Daoy (cell line): Measurements from ENCODE around the gene FGGY. TPM values are rescaled to one million over a fixed set of nuclear protein-coding genes. Genes with fewer than 3 reads are reported as not detected.
A peak's percentile ranks its signal among the peaks of the same experiment; 100 is the strongest.

ENCODE experiments used
- DNase-seq: peaks from one replicate; pipeline ENCODE4 v3.0.0-alpha.2; 2015; ENCODE audit warnings: low read depth
- total RNA-seq: library from RNA; depleted of rRNA; stranded (reverse); fragments of >200 nt; shearing (Covaris generic); gene quantifications from 2 replicates; pipeline ENCODE4 v1.2.3, GENCODE V29; 2014

The FGGY gene
- total RNA-seq, 1 experiment from 2014 or later, result 15.7 TPM

DNA sequence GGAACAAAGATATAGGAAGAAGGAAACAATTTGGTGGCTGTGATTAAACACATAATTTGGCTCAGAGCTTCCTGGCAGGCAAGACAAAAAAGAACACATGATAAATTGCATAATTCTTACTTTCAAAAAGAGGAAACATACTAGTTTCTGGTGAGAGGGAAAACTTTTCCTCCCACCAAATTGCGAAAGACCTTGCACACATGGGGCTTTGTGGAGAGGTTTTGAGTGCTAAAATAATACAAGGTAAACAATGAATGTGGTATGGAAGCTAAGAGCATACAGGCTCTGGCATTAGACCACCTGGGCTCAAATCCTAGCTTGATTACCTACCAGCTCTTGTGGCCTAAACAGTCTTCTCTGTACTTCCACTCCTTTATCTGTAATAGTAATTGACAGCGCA lies 377.7 kb downstream of the FGGY start:
- no peak for DNase-seq

DNA sequence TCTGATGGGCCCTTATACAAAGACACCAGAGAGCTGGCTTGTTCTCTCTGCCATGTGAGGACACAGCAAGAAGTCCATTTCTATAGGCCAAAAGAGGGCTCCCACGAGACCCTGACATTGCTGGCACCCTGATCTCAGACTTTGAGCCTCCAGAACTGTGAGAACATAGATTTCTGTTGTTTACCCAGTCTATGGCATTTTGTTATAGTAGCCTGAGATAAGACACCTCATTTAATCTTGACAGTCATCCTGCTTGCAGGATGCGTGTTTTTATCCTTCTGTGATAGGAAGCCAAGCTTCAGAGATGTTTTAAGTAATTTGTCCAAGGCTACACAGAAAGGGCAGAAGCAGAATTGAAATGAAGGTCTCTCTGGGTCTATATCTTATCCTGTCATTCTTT lies 379.0 kb downstream of the FGGY start:
- DNase-seq, result no peak

DNA sequence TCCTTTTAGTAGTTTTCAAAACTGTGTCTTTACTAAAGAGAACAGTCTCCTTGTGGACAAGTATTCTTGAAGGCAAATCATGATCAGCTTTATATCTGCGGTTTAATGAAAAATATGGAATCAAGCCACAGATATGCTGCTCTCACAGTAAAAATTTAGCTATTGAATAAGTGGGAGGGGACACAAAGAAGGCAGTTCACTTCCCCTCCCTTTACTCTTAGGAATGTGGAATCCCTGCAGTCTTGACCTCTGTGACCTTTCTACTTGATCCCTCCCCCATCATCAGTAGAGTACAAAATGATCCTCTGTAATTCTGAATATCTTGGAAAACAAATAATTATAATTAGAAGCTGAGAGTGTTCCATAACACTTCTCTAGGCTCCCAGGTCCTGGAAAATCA lies 381.1 kb downstream of the FGGY start:
- peak; percentile 39 for DNase-seq

DNA sequence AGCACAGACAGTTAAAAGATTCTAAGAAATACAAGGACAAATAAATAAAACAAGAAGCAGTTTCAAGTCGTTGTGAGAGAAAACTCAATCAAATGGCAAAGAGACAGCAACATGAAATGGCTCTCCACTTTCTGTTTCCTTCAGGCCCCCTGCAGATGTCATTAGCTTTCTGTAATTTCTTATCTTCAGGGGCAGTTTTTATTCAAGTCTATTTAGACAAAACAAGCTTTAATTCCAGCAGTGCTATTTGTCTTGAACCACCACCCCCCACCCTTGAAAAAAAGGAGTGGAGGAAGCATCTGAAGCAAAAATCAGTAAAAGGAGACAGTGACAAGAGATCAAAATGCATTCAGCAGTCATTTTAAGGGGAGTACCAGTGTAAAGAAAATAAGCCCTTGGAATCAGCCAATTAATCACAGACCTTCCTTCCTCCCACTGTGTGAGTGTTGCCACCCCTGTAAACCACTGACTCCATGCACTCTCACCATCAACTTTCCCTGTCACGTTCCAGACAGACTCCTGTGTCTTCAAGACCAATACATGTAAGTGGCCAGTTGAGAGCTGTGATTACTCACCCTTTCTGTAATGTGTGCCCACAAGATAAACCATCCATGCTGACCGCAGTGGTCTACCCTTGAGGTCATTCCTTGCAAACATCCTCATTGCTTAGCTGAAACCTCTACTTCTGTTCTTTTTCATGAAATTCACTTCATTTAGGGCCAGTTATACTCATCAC lies 381.8 kb downstream of the FGGY start:
- peak; percentile 99 for DNase-seq

DNA sequence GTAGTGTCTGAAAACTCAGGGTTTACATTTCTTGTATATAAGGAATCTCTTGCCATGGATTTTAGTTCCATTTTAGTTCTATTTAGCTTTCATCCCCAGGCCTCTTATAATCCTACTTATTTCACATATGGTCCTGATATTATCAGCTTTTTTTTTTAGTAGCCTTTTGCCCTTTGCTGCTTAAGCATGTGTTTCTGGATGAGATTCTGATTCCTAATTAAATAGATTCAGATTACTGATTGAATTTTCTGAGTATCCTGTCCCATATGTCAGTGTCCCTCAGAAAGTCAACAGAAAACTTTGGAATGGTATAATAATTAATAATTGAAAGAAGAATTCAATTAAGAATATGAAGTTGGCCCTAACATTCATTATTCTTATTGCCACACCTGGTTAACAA lies 383.1 kb downstream of the FGGY start:
- DNase-seq, result no peak

DNA sequence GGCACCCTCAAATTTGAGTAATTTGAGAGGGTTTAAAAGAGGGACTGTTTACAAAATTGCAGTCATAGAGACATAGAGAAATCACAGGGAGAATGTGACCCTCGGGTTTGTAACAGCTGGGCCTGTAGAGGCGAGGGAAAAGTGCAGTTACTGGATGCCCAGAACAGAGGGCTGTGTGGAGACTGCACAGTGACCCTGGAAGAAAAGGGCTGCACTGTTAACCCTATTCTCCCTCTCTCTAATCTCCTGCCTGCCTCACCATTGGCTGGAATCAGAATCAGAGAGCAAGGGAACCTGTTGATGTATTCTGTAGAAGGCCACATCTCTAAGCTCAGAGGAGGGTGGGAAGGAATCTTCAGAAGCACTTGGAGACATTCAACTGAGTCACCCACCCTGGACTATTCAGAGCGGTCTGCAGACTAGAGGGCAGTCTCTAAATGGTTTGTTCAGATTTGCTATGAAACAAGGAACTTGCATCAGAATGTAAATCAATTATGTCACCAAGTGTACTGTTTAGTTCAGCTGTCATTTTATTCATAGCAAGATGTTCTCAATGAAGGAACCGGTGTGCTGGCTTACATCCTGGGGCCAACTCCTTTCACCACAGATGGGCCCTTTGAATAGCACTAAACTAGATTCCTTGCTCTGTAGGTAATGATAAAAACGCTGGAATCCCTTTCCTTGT lies 385.6 kb downstream of the FGGY start:
- DNase-seq, result no peak

DNA sequence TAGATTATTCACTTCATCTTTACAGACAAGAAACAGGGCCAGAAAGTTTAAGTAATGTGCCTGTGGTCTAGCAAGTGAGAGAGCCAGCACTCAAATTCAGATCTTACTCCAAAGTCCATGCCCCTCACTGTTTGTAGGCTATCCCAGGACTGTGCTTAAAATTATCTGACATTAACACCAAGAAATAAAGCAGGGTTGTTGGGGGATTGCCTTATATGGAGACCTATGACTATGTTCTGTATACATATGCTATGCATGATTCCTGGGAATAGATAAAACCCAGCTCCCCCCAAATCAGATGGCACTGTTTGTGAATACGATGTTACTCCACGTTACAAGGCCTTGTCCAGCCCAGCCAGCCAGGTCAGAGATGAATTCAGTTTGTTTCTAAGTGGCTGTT lies 386.3 kb downstream of the FGGY start:
- DNase-seq, result no peak

DNA sequence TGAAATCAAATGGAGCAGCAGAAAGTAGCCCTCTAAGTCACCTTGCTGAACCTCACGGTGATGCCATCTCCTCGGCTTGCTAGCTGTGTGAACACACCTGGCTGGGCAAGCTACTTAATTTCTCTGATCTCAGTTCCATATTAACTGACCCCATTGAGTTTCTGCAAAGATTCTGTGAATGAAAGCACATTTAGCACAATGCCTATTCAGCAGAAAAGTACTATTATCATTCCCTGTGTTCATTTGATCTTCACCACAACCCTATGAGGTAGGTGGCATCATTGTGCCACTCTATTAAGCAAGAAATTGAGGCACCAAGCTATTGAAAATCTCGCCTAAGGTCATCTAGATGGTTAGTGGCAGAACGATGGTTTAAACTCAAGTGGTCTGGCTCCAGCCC lies 387.8 kb downstream of the FGGY start:
- no peak for DNase-seq

DNA sequence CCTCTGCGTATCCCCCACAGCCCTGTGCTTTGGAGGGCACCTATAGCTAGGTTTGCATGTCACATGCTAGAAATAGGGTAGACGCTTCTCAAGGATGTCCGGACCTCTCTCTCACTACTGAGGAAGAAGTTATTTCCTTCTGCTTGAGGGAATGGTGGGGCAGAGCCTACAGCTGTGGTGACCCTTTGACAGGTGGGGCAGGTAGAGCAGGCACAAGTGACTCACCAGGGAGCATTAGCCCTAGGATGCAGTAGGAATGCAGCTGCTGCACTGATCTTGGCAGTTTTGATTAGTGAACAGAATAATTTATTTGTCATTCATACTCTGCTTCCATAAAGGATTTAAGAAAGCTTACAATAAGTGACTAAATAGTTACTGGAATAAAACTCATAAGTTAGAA lies 388.2 kb downstream of the FGGY start:
- DNase-seq, result no peak

DNA sequence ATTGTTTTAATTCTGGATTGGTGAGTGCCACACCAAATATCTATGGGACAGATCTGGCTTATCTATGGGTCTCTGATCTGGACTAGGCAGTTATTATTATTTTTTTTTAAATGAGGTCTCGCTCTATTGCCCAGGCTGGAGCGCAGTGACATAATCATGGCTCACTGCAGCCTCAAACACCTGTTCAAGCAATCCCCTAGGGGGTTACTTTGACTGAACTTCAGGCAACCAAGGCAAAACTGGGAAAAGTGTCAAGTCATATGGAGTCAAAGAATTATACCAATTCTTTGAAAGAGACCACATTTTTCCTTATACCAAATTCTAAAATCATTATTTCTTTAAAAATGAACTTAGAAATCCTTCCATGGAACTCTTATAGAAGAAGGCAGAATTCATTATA lies 388.8 kb downstream of the FGGY start:
- no peak for DNase-seq

DNA sequence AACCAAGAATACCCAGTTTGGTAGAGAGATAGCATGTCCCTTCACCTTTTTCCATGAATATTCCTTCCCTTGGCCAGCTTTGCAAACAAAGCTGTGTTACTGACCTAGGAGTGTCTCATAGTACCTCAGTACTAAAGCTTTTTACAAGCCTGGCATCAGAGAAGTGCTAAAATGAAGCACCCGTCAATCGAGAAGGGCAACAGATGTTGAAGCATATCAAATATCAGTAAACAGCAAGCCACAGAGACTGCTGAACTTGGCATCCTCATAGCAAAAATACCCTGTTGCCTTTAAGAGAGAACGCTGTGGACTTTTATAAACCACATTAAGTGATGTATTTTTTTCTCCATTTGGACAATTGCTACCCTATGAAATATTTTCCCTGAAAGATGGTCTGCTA lies 389.3 kb downstream of the FGGY start:
- no peak for DNase-seq

DNA sequence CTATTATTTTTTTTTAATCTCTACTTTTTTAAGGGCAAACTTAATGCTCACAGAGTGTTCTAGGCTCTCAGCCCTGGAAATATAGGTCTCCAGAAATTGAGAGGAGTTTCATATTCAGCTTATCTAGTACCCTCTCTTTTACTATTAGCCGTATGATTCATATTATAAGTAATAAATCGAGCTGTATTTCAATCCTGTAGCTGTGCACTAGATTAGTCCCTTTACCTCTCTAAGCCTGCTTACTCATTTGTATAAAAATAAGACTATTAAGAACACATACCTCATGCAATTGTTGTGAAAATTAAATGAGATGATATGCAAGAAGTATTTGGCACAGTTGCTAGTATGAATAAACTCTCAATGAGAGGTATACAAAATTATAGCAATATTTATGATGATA lies 389.7 kb downstream of the FGGY start:
- no peak for DNase-seq

DNA sequence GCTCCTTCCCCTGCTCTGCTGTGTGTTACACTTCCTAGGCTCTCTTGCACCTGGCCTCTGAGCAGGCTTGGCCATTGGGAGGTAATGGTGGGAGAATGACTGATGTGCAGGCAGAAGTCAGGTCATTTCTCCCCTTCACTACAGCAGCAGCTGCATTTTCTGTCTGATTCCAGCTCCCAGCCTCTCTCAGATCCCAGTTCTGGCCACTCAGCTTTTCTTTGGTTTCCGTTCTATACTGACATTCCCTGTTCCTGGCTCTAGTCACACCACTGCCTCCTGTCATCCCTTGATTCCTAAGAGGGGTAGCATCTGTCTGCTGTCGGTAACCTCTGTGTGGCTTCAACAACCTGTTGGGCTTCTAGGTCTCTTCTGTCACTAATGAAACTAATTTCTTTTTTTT lies 390.2 kb downstream of the FGGY start:
- DNase-seq, result no peak

DNA sequence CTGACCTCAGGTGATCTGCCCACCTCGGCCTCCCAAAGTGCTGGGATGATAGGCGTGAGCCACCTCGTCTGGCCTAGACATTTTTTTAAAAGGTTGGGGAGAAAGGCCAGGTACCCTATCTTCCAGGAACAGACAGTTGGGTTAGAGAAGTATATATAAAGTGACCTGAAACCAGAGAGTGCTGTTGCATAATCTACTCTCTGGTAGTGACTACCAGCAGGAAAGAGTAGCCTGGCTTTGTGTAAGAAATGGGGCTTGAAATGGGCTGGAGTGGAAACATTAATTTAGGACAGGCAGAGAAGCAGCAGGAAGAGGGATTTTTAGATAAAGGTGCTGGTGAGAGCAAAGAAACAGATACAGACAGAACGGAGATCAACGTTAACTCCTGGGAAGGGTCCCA lies 392.1 kb downstream of the FGGY start:
- no peak for DNase-seq

DNA sequence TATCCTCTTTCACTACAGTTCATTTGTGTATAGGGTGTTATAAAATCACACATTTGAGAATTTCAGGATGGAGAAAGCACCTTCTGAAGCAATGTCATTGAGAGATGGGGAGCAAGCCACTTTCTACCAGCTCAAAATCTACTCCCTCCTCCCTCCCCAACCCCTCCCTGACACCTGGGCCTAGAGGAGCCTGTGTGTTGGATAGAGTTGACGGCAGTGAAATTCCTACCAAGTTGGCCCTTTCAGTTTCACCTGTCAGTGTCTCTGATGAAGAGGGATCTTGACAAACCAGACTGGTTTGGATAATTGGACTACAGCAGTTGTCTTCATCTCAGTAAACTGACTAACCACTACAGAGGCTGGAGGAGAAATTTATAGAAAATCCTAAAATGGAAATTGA lies 392.8 kb downstream of the FGGY start:
- no peak for DNase-seq

DNA sequence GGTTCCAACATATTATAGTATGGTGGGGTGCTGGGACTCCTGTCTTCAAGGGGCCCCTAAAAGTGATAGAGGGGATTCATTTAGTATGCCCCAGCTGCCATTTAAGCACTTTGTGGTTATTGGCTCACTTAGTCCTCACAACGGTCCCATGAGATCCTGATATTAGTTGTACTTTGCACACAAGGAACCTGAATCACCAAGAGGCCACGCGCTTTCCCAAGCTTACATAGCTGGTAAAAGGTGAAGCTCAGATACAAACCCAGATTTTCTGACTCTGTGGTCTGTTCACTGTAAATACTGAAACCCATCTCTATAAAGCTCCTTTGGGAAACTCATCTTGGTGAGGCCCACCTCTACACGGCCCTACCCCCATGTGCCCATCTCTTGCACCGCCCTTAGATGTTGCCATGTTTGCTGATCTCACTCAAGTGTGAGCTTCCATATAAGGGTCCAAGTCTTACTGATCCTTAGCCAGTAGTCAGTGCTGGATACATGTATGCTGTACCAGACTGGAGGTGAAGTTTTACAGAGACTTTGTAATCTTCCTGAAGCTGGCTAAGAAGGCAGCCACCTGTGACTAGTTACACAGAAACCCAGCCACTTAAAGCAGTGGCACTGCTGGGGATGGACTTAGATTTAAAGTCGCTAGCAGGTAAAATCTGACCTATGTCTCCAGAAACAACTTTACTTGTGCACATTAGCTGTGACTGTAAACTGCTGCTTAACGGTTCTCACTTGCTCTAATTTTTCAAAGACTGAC lies 393.5 kb downstream of the FGGY start:
- no peak for DNase-seq

DNA sequence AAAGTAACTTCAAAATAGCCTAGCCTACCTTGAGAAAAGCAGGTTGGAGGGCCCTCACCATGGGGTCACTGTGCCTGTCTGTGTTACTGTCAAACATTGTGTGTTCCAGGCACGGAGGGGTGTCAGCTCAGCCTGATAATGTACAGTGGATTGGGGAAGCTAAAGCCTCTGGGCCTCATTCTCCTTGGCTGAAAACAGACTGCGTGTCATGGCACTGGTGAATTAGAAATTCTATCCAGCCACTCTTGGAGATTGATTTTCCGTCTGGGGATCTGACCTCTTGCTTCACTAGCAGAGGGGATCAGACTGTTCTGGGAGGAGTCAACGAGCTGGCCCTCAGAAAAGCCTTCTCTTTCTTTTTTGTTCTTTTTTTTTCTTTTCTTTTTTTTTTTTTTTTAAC lies 394.4 kb downstream of the FGGY start:
- no peak for DNase-seq

DNA sequence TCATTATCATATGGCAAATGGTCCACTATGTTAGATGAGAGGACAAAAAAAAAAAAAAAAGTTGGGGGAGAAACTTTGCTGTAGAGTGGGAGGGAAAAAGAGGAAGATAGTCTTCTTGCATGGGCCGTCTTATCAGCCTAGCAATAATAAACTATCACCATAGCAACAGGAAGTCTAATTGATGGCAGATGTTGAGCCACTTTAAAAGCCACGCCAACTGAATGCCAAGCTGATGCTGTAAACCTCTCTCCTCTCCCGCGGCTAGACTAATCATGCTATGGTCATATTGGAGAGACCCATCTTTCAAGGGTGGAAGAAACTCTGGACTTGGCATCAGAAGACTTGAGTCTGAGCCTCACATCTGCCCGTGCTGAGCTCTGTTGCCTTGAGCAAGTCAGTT lies 395.7 kb downstream of the FGGY start:
- DNase-seq, result peak; percentile 95

DNA sequence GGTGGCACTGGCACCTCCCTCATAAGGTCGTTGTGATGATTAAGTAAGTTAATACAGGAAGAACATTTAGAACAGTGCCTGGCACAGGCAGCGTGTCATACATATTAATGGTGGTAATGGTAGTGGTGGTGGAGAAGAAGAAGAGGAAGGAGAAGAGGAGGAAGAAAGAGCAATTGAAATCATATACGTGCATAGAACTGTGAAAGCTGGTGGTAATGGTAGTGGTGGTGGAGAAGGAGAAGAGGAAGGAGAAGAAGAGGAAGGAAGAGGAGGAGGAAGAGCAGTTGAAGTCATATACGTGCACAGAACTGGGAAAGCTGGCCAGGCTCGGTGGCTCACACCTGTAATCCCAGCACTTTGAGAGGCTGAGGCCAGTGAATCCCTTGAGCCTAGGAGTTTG lies 396.5 kb downstream of the FGGY start:
- no peak for DNase-seq

DNA sequence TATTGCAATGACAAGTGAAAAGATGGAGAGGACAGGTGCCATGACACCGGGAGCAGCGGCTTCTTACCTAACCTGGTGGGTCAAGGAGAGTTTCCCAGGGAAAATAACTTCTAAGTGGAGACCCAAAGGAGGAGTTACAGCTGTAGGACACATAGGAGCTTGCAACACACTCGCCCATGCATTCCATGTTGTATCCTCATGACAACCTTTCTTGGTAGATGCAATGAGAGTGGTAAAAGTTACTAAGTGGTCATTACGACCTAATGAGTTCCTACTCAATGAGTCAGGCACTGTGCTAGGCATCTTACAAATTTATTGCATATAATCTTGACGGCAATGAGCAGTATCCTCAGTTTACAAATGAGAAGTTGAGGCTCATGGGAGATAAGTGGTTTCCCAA lies 398.4 kb downstream of the FGGY start:
- no peak for DNase-seq

DNA sequence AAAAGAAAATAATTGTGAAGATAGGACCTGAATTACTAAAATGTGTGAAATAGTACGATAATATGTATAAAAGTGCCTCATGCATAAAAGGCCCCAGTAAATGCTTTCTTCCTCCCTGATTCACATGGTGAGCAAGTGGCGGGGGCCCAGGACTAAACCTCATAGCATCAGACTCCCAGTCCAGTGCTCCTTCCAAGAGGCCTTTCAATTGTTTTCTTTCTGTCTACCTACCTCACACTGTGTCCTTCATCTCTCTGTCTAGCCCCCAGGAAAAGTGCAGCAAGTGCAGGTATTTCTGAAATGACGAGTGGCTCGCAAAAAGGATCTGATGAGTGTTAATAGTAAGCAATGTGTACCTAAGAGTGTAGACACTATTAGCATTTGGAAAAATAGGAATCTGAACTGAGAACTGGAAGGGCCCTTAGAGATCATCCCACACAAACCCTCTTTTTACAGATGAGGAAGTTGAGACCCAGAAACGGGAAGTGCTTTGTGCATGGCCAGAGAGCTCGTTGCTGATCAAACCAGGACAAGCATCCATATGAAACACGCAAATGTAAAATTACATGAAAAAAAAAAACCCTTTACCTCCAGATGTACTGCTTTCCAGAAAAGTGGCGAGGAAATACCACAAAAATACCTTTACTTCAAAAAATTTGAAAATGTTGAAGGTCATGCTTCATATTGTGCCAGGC lies 399.7 kb downstream of the FGGY start:
- DNase-seq, result no peak

DNA sequence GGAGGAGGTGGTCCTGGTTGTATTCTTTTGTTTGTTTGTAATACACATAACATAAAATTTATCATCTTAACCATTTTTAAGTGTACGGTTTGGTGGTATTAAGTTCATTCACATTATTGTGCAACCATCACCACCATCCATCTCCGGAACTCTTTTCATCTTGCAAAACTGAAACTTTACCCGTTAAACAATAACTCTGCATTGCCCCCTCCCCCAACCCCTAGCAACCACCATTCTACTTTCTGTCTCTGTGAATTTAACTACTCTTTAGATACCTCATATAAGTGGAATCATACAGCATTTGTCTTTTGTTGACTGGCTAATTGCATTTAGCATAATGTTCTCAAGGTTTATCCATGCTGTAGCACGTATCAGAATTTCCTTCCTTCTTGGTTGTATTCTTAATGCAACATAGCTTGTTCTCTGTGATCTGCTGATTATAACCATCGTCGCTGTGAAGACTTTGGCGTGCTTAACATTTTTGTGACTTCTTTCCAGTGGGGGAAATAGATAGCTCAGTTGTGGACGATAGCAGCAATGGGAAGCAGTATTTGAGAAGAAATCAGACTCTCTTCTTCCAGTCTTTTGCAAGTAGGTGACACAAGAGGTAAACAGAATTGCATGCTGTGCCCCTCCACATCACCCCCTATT lies 400.4 kb downstream of the FGGY start:
- DNase-seq, result no peak
